ENCODE measurements around the gene BRSK1.

The BRSK1 gene

DNA sequence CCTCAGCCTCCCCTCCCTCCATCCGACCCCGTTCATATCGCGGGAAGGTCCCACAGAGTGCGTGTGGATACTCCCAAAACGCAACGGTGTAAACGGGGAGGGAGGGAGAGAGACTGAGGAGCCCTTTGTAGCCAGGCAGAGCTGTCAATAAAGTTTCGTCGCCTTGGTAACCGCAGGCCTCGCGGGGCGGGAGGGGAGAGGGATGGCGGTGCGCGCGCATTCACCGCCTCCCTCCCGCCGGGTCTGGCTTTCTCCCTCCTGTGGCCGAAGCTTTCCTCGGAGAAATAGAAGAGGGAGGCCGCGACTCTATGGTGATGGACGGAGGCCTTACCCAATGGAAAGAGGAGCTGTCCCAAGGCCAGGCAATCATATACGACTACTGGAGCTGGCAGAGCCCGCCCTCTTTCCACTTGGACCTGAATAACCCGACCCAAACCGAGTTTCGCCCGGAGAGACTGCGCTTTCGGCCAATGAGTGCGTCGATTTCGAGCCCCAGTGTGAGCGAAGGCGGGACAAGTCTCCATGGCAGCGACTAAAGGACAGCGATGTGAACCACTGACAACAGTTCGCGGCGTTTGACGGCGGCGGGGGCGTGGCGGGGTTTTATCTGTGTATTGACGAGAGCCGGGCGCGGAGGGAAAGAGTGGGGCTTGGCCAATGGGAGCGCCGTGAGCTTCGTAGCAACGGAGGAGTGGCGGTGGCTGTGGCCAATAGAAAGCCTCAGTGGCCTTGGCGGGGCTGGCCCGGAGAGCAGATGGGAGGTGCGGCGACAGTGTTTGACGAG lies 55.5 kb downstream of the BRSK1 start, which contains the start of gene KMT5C:
Gene KMT5C (plus strand): TSS at position 772 of the 784 bp plus-strand sequence. CDS start 2,061 bp downstream, outside the sequence.
- DNase-seq: peak; percentile 100

- DNase-seq: peak in 1 of 4 experiments; percentile 24
These were observed 56.3 kb downstream of the BRSK1 start for GRCh38 chr19:55339889-55340783.

DNA sequence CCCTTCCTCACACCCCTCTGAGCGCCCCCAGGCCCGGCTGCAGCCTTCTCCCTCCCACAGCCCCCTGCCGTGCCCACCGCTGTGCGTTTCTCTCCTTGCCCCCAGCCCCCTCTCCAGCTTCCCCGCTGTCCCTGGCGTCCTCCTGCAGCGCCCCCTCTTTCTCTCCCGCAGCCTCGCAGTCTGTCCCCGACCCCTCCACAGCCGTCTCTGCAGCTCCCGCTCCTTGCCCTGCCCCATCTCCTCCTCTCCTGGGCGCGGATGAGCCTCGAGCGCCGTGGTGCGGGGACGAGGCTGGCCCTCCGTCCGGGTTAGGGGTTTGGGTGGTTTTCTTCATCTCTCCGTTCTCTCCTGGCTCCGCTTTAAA lies 57.0 kb downstream of the BRSK1 start:
- no peak for DNase-seq

GRCh38 chr19:55341171-55341588 lies 57.4 kb downstream of the BRSK1 start:
- DNase-seq: peak in 1 of 4 experiments; percentile 32

DNA sequence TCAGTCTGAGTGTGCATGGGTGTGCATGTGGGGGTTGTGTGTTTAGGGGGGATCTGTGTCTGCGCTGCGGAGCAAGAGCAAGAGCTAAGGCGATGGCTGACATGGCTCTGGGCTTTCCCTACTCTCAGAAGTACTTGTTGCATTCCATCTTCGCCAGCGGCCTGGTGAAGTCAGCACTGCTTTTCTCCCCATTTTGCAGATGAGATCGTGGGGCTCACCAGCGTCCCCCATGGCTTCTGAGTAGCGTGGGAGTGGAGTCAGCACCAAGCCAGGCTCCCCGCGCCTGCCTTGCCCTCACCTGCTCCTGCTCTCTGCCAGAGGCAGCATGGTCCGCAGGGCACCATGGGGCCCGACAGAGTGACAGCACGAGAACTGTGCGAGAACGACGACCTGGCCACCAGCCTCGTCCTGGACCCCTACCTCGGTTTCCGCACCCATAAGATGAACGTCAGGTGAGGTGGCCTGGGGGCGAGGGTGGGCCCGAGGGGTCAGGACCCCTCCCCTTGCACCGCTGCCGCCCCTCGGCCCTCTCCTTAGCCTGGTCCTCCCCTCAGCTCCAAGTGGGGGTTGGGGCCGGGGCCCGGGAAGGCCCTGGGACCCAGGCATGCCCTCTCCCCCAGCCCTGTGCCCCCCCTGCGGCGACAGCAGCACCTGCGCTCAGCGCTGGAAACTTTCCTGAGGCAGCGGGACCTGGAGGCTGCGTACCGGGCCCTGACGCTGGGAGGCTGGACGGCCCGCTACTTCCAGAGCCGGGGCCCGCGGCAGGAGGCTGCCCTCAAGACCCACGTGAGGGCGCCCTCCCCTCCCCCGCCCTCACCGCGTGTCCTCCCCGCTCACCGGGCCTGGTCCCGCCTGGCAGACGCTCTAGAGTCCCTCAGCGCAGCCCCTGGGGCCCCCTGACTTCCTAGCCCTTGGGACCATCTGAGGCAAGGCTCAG lies 58.1 kb downstream of the BRSK1 start:
- no peak for DNase-seq

- DNase-seq: no peak
These were observed 60.6 kb downstream of the BRSK1 start for GRCh38 chr19:55344444-55344843.

- DNase-seq: no peak
These were observed 61.5 kb downstream of the BRSK1 start for GRCh38 chr19:55345101-55345817.

DNA sequence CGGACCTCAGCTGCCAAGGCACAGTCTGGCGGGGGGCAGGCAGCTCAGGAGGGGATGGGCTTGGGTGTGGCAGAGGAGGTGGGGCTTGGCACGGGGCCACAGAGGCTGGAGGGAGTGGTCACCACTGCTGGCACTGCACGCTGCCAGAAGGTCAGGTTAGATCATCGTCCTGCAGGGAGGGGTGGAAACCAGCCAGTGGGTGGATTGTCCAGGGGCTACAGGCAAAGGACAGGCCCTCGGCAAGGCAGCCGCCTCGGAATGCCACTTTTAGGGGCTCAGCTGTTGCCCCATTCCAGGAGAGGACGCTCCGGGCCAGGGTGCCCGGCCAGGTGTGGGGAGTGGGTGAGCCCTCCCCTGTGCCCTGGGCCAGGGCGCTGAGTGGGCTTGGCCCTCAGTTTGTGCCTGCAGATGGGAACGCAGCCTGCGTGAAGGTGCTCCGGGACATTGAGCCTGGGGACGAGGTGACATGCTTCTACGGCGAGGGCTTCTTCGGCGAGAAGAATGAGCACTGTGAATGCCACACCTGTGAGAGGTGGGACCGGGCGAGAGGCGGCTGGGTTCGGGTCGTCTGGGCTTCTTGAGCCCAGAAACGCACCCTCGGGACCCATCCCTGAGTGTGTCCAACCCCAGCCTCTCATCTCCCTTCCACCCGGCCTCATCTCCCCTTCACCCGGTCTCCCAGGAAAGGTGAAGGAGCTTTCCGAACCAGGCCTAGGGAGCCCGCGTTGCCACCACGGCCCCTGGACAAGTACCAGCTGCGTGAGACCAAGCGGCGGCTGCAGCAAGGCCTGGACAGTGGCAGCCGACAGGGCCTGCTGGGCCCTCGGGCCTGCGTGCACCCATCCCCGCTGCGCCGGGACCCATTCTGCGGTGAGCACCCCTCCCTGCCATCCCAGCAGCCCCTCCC lies 62.3 kb downstream of the BRSK1 start:
- no peak for DNase-seq

DNA sequence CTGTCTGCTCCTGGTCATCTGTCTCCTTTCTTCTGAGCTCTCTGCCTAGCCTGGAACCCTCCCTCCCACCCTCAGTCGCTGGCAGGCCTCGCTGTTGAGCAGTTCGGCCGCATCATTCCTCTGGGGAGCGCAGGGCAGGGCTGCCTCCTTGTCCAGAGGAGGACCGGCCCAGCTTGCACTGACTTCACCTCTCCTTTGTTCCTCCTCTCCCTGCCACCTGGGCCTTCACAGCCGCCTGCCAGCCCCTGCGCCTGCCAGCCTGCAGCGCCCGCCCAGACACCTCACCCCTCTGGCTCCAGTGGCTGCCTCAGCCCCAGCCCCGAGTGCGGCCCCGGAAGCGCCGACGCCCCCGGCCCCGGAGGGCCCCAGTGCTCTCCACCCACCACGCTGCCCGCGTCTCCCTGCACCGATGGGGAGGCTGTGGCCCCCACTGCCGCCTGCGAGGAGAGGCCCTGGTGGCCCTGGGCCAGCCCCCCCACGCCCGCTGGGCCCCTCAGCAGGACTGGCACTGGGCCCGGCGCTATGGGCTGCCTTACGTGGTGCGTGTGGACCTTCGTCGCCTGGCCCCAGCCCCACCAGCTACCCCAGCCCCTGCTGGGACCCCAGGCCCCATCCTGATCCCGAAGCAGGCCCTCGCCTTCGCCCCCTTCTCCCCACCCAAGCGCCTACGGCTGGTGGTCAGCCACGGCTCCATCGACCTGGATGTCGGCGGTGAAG lies 63.1 kb downstream of the BRSK1 start:
- no peak for DNase-seq

- no peak for DNase-seq
These were observed 63.7 kb downstream of the BRSK1 start for GRCh38 chr19:55347442-55348009.

DNA sequence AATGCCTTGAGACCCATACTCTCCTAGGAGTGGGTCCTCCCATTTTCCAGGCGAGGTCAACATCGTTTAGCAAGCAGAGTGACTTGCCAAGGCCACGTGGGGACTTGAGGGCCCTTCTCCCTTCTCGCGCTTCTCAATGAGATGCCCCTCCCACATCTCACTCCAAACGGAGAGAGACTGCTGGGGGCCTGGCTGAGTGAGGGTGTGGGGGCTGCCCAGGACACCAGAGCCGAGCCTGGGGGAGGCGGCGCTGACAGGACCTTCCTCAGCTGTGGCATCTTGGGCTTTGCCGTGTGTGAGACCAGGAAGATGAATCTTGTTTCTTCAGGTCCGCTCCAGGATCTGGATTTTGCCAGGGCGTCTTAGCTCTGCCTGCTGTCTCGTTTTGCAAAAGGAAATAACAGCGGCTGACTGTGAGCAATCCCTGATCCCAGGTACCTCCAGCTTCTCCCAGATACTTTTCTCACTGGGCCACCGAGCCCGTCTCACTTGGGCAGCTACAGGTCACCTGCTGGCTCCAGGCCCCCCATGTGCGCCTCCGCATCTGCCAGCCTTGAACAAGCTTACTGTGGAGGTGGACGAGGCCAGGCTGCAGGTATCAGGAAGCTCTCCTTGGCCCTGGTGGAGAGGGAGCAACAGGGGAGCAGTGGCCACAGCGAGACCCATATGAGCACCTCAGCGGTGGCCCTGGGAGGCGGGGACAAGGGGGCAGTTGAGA lies 64.7 kb downstream of the BRSK1 start:
- DNase-seq: no peak

DNA sequence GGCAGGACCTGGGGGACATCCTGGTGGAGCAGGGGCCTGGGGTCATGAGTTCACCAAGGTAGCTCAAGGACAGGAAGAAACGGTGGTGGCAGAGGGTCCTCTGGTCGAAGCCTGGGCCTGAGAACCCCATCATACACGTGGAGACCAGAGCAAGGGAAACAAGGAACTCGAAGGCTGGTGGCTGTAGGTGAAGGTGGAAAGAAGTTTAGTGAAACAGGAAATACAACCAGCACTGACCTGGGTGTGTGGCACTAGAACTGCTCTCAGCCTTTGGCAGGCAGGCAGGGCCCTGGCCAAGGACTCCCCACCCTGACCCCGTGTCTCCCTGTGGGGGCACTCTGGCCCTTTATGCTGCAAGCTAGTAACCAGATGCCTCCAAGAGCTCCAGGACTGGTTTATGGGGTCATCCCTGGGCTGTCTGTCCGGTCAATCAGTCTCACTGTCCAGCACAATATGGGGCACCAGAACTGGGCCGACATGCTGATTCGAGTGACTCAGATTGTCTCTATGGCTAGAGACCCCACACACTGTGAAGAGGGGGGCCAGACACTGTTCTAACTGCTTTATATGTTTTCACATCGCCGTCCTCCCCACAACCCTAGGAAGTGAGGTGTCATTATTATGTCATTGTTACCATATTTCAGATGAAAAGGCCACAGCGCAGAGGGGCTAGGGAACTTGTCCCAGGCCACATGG lies 67.0 kb downstream of the BRSK1 start:
- no peak for DNase-seq

GRCh38 chr19:55352040-55352439 lies 68.2 kb downstream of the BRSK1 start:
- no peak for DNase-seq

- no peak for DNase-seq
These were observed 68.8 kb downstream of the BRSK1 start for GRCh38 chr19:55352549-55353145.

- no peak for DNase-seq
These were observed 69.6 kb downstream of the BRSK1 start for GRCh38 chr19:55353356-55353802.

DNA sequence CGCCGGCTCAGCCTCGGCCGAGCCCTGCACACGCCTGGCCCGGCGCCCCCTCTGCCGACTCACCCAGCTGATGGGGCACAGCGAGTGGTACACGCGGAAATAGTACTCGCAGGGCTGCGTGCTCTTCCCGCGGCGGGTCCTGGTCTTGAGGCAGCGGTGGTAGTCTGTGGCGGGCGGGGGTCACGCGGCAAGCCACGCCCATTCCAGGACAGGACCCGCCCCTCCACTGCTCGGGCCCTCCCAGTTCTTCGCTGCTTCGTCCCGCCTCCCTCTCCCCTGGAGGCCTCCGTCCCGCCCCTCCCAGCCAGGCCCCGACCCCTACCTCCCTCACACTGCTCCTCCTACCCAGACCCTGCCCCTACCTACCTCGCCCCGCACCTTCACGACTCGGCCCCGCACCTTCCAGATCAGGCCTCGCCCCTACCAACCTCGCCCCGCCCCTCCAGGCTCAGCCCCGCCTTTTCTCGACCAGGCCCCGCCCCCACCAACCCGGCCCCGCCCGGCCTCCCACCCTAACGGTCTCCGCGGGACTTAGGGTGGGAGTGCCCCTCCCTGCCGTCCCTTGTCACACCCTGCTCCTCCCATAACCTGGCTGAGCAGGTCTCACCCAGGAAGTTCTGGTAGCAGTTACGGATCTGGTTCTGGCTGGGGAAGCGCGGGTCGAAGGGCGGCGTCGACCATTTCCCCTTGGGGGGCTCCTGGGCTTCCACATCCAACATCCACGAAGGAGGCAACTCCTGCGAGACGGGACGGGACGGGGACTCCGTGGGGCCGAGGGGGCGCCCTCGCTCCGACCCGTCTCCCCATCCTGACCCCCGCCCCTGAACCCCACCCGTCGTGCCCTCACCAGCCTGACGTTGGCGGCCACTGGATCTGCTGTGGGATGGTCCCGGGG lies 70.3 kb downstream of the BRSK1 start:
- peak; percentile 42 to 48 (median 47) for DNase-seq

DNA sequence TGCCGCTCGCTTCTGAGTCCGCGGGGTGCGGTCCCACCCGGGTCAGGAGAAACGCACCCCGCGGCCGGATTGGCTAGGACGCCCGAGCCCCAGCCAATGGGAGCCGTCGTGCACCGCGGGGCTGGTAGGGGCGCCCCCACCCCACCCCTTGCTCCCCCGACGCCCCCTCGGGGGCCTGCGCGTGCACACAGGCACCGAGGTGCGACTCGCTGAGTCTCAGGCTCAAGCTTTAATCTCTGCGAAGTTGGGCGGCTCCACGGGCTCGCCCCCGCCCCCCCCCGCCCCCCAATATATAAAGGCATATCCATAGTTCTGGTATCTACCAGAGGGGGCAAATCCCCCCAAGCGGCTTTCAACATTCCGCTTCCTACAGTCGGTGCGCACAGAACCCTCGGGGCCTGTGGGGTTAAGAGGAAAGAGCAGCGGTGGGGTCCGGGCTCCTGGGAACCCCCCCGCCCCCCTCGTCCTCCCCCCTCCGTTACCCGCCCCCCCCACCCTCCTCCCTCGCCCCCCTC lies 71.0 kb downstream of the BRSK1 start, which contains the start of gene COX6B2:
Gene COX6B2 (minus strand): TSS at position 22 of the 515 bp plus-strand sequence. CDS start 198 bp downstream, outside the sequence.
- DNase-seq: no peak
